Fibroblast of skin of scalp (primary cell): ENCODE data around the gene PTPRS.

Experiments used
- DNase-seq: peaks from one replicate; pipeline ENCODE4 v3.0.0-alpha.2; 2013

Gene PTPRS

GRCh38 chr19:5305163-5305562, 35.4 kb downstream of the PTPRS start:
- DNase-seq: no peak

GRCh38 chr19:5304486-5304885, 36.1 kb downstream of the PTPRS start:
- no peak for DNase-seq

DNA sequence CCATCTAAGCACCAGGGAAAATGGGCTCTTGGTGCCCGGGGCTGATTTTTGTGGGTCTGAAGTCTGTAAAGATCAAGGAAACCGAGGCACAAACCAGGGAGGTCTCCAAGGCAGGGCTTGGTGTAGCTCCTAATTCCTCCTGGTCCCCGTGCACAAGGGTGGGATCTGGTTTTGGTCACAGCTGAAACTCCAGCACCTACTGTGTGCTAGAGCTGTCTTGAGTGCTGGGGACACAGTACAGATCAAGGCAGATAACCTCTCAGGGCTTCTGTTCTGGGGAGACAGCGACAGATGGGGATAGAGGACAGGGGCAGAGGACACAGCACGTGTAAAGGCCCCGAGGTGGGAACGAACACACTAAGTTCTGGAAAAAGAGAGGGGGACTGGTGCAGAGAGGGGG, 37.4 kb downstream of the PTPRS start:
- no peak for DNase-seq

DNA sequence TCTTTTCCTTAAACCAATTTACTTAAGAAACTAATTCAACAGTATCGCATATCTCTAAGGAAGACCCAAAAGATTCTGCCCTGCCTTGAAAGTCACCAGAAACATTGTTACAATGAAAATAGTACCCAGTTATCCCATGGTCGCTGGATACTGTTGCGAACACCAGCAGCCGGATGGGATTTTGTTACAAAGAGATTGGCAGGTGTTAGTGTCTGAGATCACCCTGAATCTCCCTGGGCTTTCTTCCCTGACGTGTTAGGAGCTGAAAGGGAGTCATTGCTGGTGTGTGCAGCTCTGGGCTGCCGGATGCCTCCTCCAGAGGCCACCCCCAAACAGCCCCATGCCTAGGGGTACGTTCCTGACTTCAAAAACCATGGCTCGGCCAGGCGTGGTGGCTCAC, 38.2 kb downstream of the PTPRS start:
- DNase-seq: no peak

DNA sequence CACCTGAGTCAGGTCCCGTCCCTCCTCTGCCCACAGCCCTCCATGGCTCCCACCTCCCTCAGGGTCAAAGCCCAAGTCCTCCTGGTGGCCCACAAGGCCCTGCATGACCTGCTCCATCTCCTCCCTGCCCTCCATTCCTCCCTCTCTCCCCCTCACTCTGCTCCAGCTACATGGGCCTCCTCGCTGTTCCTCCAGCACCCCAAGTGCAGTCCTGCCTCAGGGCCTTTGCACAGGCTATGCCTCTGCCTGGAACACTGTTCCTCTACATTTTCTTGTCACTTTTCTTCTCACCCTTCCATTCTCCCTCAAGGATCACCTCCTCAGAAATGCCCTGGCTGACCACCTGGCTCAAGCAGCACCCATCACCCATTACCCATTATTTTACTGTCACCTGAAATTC, 41.5 kb downstream of the PTPRS start:
- DNase-seq: no peak

GRCh38 chr19:5298471-5298901, 42.1 kb downstream of the PTPRS start:
- no peak for DNase-seq

GRCh38 chr19:5297272-5297669, 43.3 kb downstream of the PTPRS start:
- no peak for DNase-seq

DNA sequence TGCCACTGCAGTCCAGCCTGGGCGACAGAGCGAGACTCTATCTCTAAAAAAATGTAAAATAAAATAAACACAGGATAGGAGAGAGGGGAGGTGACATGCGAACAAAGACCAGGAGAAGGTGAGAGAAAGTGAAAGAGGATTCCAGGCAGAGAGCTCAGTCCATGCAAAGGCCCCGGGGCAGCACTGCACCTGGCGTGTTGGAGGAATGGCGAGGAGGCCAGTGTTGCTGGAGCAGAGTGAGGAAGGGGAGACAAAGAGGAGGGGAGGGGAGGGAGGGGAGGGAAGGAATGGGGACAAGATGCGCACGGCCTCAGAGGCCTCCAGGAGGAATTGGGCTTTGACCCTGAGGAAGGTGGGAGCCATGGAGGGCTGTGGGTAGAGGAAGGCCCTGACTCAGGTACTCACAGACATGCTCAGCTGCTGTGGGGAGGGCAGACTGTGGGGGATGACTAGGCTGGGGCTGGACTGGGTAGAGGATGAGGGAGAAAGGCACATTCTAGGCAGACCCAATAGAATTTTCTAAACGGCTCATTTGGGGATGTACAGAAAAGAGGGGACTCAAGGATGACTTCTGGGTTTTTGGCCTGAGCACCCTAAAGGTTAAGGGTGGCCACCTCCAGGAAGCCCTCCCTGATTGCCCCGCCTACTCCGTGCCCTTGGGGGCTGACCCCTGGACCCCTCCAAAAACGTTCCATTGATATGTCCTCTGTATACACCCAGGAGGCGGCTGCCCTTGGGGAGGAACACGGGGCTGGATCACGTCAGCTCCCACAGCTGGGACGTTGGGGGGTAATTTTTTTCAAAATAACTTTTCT, 43.9 kb downstream of the PTPRS start:
- DNase-seq: no peak

GRCh38 chr19:5296021-5296420, 44.6 kb downstream of the PTPRS start:
- no peak for DNase-seq

- DNase-seq: no peak
Observed at GRCh38 chr19:5294403-5295160, 46.0 kb downstream of the PTPRS start.

GRCh38 chr19:5293612-5294378, 46.8 kb downstream of the PTPRS start:
- DNase-seq: peak; percentile 74

- DNase-seq: peak; percentile 84
Observed at GRCh38 chr19:5292822-5293611, 47.6 kb downstream of the PTPRS start.

DNA sequence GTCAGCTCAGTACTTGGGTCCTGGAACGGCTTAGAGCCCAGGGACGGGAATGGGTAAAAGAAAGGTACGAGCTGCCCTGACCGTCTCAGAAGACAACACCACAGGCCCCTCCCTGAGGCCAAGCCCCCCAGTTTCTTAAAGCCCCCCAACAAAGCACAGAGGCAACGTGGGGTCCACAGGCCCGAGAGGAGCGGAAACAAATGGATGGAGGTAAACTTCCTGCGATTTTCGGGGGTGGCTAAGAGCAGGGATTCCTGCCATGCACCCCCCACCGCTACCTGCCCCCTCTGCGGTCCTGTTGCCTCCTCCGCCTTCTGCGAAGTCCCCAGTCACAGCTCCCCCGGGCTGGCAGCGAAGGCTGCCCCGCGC, 48.2 kb downstream of the PTPRS start:
- no peak for DNase-seq

GRCh38 chr19:5291588-5292193, 48.9 kb downstream of the PTPRS start:
- no peak for DNase-seq
